ENCODE data around the gene ZMYM3. TPM values are rescaled to one million over a fixed set of nuclear protein-coding genes. Genes with fewer than 3 reads are reported as not detected.
A peak's percentile ranks its signal among the peaks of the same experiment; 100 is the strongest.

ZMYM3 gene
- total and polyA plus RNA-seq, 2 of the 4 experiments (the other 2 are of a cell fraction): 10.0 to 28.1 TPM

DNA sequence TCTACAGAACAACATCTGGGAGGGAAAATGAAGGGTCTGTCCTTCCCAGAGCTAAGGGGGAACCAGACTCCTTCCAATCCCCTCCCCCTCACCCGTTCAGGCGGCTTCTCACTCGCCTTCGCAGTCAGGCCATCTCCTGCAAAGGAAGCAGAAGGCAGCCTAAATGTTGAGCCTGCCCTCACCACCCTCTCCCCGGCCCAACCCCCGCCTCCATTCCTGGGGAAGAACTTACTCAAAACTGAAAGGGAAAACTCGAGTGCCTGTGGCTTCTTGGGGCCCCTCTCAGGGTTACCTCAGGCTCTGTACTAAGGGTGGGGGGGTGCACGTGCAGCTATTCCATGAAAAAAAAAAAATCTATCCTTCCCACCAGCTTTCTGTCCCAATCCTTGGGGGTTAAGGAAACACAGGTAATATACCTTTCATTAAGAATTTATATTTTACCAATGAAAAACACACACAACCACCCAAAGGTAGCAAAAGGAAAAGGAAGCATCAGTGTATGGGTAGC, 2.4 kb downstream of the ZMYM3 start:
- no peak overlapping the region for H3K4me3 ChIP-seq (ENCODE audit: insufficient read depth, low read depth, low read length)
- H2BK5ac ChIP-seq (ENCODE audit: low read depth, low read length, poor library complexity, severe bottlenecking): no peak overlapping the region
- peak overlapping the region; percentile 20 for H2AK9ac ChIP-seq (replicated peaks; ENCODE audit: low read depth, low read length, poor library complexity)
- no peak overlapping the region for H4K8ac ChIP-seq (ENCODE audit: low read depth in 2 of 2, low read length in 2 of 2)
- H3K14ac ChIP-seq (replicated peaks; ENCODE audit: low read depth, low read length): no peak overlapping the region; the same call in 1 of the 2 replicates
- H3K4ac ChIP-seq (ENCODE audit: low read depth, low read length): no peak overlapping the region
- H3K9me3 ChIP-seq (ENCODE audit: control insufficient read depth, insufficient read depth, low read length): no peaks in the 10 kb centered on the region
- ChIA-PET POLR2A (ENCODE audit: unreplicated experiment) (no interaction called here), CTCF (interaction anchor here (0.6 kb wide), 2 partner anchors 123 to 950 kb away, joined by 3 to 4 read pairs; no protein-coding TSS in a partner anchor)
- H2AK5ac ChIP-seq (ENCODE audit: low read depth, low read length): 0 out of 2 replicates have a peak overlapping the region, but pooled peaks have one; percentile 40
- 0 out of 2 replicates have a peak, but pooled peaks cover 2% of the 10 kb centered on the region for H3K9me1 ChIP-seq (ENCODE audit: insufficient read depth, low read length)
- H3K23ac ChIP-seq (ENCODE audit: low read depth, low read length): no peak overlapping the region
- H3K79me1 ChIP-seq (ENCODE audit: low read depth in 1 of 2, low read length in 2 of 2): peaks cover 3 to 27% of the 10 kb centered on the region in 2 experiments
- no peak overlapping the region for H2BK15ac ChIP-seq (ENCODE audit: low read depth, low read length)
- no peak for TF ChIP-seq SMC3 (IDR thresholded peaks at IDR 0.05; ENCODE audit: low read depth, low read length)
- TF ChIP-seq, protein P1, sequence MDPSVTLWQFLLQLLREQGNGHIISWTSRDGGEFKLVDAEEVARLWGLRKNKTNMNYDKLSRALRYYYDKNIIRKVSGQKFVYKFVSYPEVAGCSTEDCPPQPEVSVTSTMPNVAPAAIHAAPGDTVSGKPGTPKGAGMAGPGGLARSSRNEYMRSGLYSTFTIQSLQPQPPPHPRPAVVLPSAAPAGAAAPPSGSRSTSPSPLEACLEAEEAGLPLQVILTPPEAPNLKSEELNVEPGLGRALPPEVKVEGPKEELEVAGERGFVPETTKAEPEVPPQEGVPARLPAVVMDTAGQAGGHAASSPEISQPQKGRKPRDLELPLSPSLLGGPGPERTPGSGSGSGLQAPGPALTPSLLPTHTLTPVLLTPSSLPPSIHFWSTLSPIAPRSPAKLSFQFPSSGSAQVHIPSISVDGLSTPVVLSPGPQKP (IDR thresholded peaks at IDR 0.05; ENCODE audit: borderline replicate concordance, low read depth, low read length): no peak
- TF ChIP-seq, protein P2, sequence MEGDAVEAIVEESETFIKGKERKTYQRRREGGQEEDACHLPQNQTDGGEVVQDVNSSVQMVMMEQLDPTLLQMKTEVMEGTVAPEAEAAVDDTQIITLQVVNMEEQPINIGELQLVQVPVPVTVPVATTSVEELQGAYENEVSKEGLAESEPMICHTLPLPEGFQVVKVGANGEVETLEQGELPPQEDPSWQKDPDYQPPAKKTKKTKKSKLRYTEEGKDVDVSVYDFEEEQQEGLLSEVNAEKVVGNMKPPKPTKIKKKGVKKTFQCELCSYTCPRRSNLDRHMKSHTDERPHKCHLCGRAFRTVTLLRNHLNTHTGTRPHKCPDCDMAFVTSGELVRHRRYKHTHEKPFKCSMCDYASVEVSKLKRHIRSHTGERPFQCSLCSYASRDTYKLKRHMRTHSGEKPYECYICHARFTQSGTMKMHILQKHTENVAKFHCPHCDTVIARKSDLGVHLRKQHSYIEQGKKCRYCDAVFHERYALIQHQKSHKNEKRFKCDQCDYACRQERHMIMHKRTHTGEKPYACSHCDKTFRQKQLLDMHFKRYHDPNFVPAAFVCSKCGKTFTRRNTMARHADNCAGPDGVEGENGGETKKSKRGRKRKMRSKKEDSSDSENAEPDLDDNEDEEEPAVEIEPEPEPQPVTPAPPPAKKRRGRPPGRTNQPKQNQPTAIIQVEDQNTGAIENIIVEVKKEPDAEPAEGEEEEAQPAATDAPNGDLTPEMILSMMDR (conservative IDR thresholded peaks at IDR 0.05; ENCODE audit: low read depth, low read length): no peak
- TF ChIP-seq RAD21 (IDR thresholded peaks at IDR 0.05; ENCODE audit: low read length): no peak
- no peak for TF ChIP-seq MAZ (IDR thresholded peaks at IDR 0.05; ENCODE audit: borderline replicate concordance, low read depth, low read length)
- TF ChIP-seq RFX5 (IDR thresholded peaks at IDR 0.05; ENCODE audit: low read depth, low read length): no peak
- peak; percentile 43; the same call in 1 of the 2 replicates for TF ChIP-seq BHLHE40 (IDR thresholded peaks at IDR 0.05; ENCODE audit: low read depth, low read length)
- no peak for TF ChIP-seq CEBPB (IDR thresholded peaks at IDR 0.05; ENCODE audit: low read depth, low read length)
- WGBS, 2 experiments (ENCODE audit: extremely low coverage in 2 of 2, insufficient read length in 1 of 2): no CpG with 5 or more reads among the region's 8 CpGs
- H3K9ac ChIP-seq (ENCODE audit: low read depth, low read length): no peak overlapping the region
- no peak overlapping the region for H2BK120ac ChIP-seq (ENCODE audit: low read depth, low read length)
- no peak overlapping the region for H4K5ac ChIP-seq (ENCODE audit: low read depth, low read length)
- H2AFZ ChIP-seq (replicated peaks; ENCODE audit: low read length, poor library complexity): no peak overlapping the region
- dilution Hi-C loops (cut with HindIII; ENCODE audit: low sequenced_read_pairs, unreplicated experiment): no loop called here
- in situ Hi-C loops (cut with MboI; ENCODE audit: low sequenced_read_pairs): no loop called here
- ATAC-seq (ENCODE audit: low read depth) (no peak), DNase-seq (no peak)
- no peaks in the 10 kb centered on the region for H4K20me1 ChIP-seq (ENCODE audit: insufficient read depth, low read length)
- H2BK20ac ChIP-seq (ENCODE audit: low read depth, low read length): no peak overlapping the region
- peaks cover 2% of the 10 kb centered on the region; the same call in 1 of the 2 replicates for H3K27me3 ChIP-seq (ENCODE audit: control insufficient read depth, insufficient read depth, low read length)
- H4K91ac ChIP-seq (ENCODE audit: insufficient read depth, low read depth, low read length): no peak overlapping the region
- peaks cover 8% of the 10 kb centered on the region for H3K4me1 ChIP-seq (ENCODE audit: control insufficient read depth, insufficient read depth, low read length)
- H3K4me2 ChIP-seq (ENCODE audit: low read depth, low read length): peak overlapping the region; percentile 10; the same call in 1 of the 2 replicates
- H3K56ac ChIP-seq (ENCODE audit: extremely low read depth, insufficient read depth, low read length): no peak overlapping the region
- intact Hi-C loops (cut with micrococcal nuclease): loop anchor here (5.0 kb wide), 1 partner anchor 116 kb away; the partner anchor contains the start of gene TAF1
- no peak overlapping the region for H3K27ac ChIP-seq (ENCODE audit: insufficient read depth, low read length)
- peaks cover 31% of the 10 kb centered on the region for H3K36me3 ChIP-seq (ENCODE audit: control insufficient read depth, insufficient read depth, low read length)
- H3K18ac ChIP-seq (ENCODE audit: low read depth, low read length): no peak overlapping the region
- no TSS peak for BruUV-seq (replicated peaks)

Data from IMR-90 (cell line).